ENCODE measurements around the gene CEP85L.

The CEP85L gene

GRCh38 chr6:118667988-118668387, 16.6 kb upstream of the CEP85L start:
- TF ChIP-seq CTCF (conservative IDR thresholded peaks at IDR 0.05; ENCODE audit: low read depth, low read length) = no peak
- no peak overlapping the region for H2AFZ ChIP-seq (ENCODE audit: low read depth)
- H3K4me3 ChIP-seq (IDR thresholded peaks at IDR 0.05; ENCODE audit: insufficient read depth, low read depth, low read length) = no peak overlapping the region
- no peak overlapping the region for H3K9ac ChIP-seq
- no peaks in the 10 kb centered on the region for H3K79me2 ChIP-seq (ENCODE audit: insufficient read depth, low read depth)
- no peaks in the 10 kb centered on the region for H3K4me1 ChIP-seq (ENCODE audit: low read depth, poor library complexity, severe bottlenecking)
- no peaks in the 10 kb centered on the region for H3K27me3 ChIP-seq (ENCODE audit: insufficient read depth, low read depth)
- H3K4me2 ChIP-seq = no peak overlapping the region
- H3K36me3 ChIP-seq (ENCODE audit: insufficient read depth) = no peaks in the 10 kb centered on the region
- H4K20me1 ChIP-seq (ENCODE audit: insufficient read depth) = no peaks in the 10 kb centered on the region
- H3K27ac ChIP-seq = no peak overlapping the region

GRCh38 chr6:118665011-118665410, 13.6 kb upstream of the CEP85L start:
- Histone ChIP-seq H3K4me3 (IDR thresholded peaks at IDR 0.05; ENCODE audit: insufficient read depth, low read depth, low read length) (no peak overlapping the region), H3K4me1 (ENCODE audit: low read depth, poor library complexity, severe bottlenecking) (no peaks in the 10 kb centered on the region), H3K27ac (no peak overlapping the region), H3K27me3 (ENCODE audit: insufficient read depth, low read depth) (no peaks in the 10 kb centered on the region), H2AFZ (ENCODE audit: low read depth) (no peak overlapping the region), H3K9ac (no peak overlapping the region), H3K79me2 (ENCODE audit: insufficient read depth, low read depth) (no peaks in the 10 kb centered on the region), H3K4me2 (no peak overlapping the region), H4K20me1 (ENCODE audit: insufficient read depth) (no peaks in the 10 kb centered on the region), H3K36me3 (ENCODE audit: insufficient read depth) (no peaks in the 10 kb centered on the region)
- no peak for TF ChIP-seq CTCF (conservative IDR thresholded peaks at IDR 0.05; ENCODE audit: low read depth, low read length)

- Histone ChIP-seq H3K9ac (no peak overlapping the region), H3K27me3 (ENCODE audit: insufficient read depth, low read depth) (no peaks in the 10 kb centered on the region), H2AFZ (ENCODE audit: low read depth) (no peak overlapping the region), H3K4me2 (no peak overlapping the region), H3K27ac (no peak overlapping the region), H3K4me3 (IDR thresholded peaks at IDR 0.05; ENCODE audit: insufficient read depth, low read depth, low read length) (no peak overlapping the region), H3K4me1 (ENCODE audit: low read depth, poor library complexity, severe bottlenecking) (no peaks in the 10 kb centered on the region), H3K79me2 (ENCODE audit: insufficient read depth, low read depth) (no peaks in the 10 kb centered on the region), H4K20me1 (ENCODE audit: insufficient read depth) (no peaks in the 10 kb centered on the region), H3K36me3 (ENCODE audit: insufficient read depth) (no peaks in the 10 kb centered on the region)
- no peak for TF ChIP-seq CTCF (conservative IDR thresholded peaks at IDR 0.05; ENCODE audit: low read depth, low read length)
Observed at GRCh38 chr6:118663993-118664985, 12.9 kb upstream of the CEP85L start.

- H2AFZ ChIP-seq (ENCODE audit: low read depth) = no peak overlapping the region
- no peak overlapping the region for H3K27ac ChIP-seq
- no peaks in the 10 kb centered on the region for H3K36me3 ChIP-seq (ENCODE audit: insufficient read depth)
- H3K9ac ChIP-seq = no peak overlapping the region
- no peak overlapping the region for H3K4me3 ChIP-seq (IDR thresholded peaks at IDR 0.05; ENCODE audit: insufficient read depth, low read depth, low read length)
- no peaks in the 10 kb centered on the region for H4K20me1 ChIP-seq (ENCODE audit: insufficient read depth)
- no peak for TF ChIP-seq CTCF (conservative IDR thresholded peaks at IDR 0.05; ENCODE audit: low read depth, low read length)
- no peak overlapping the region for H3K4me2 ChIP-seq
- no peaks in the 10 kb centered on the region for H3K27me3 ChIP-seq (ENCODE audit: insufficient read depth, low read depth)
- no peaks in the 10 kb centered on the region for H3K4me1 ChIP-seq (ENCODE audit: low read depth, poor library complexity, severe bottlenecking)
- H3K79me2 ChIP-seq (ENCODE audit: insufficient read depth, low read depth) = no peaks in the 10 kb centered on the region
Observed at GRCh38 chr6:118661831-118662230, 10.4 kb upstream of the CEP85L start.

Data from KMS-11 (cell line).